GM10266 (cell line): Measurements from ENCODE around the gene UBE2J1.

ENCODE experiments used
- DNase-seq: peaks from one replicate; pipeline ENCODE4 v3.0.0; 2012; ENCODE audit errors: extremely low spot score
- CTCF ChIP-seq: IDR thresholded peaks from 2 replicates; pipeline ENCODE4 v1.5.1; 2012; ENCODE audit warnings: mild to moderate bottlenecking, low read depth; ENCODE audit not compliant: control insufficient read depth, insufficient read depth; ENCODE audit errors: missing control alignments

Gene UBE2J1

GRCh38 chr6:89353118-89353556 lies 615 bp upstream of the UBE2J1 start:
- TF ChIP-seq CTCF: no peak
- DNase-seq: no peak

DNA sequence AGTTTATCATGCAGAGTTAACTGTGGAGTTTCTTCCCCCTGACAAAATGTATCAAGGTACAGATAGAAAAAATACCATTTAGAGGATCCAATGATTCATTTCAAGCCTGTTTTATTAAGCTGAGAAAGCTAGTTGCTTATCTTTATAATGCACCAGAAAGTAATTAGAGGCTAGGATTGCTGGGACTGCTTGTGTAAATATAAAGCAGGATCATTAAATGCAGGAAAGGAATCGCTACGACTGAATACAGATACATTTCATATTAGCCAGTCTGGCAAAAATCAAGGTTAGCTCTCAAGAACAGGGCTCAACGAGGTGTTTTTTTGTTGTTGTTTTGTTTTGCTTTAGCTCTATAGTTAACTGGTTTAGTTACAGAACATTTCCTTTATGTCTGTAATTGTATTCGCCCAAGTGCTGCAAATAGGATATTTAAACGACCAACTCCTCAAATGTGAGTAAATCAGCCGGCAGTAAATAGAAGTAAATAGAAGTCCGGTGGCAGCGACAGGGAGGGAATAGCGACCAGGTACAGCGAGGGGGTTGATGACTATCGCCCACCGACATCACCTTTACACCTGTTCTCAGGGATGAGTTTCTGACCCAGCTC lies 748 bp downstream of the UBE2J1 start:
- no peak for TF ChIP-seq CTCF
- DNase-seq: no peak

DNA sequence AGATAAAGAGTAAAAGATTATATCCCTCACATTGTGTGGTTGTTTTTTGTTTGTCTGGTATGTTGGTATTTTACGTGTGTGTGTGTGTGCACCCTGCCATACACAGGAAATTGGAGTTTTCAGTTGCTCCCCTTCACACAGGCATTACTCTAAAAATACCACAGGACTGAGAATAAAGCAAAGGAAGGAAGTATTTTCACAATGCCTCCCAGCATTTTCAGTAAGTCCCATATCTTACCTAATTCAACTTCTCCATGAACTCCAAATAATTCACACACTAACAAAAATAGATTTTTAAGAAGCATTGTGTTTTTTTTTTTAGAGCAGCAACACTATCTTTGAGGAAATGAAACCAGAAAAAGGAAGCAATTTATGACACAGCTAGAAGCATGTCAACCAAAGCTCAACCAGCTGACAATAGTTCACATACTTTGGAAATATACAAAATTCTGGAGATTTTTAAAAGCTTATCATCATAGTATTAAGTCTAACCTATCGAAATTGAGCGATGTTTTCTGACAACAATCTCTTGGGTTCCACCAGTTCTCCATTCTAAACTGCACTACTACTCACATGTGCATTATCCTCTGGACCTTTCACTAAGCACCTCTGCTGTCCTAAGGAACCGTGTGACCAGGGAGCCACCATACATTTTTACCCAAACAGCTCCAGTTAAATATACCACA lies 2.1 kb downstream of the UBE2J1 start:
- DNase-seq: peak; percentile 43
- no peak for TF ChIP-seq CTCF

DNA sequence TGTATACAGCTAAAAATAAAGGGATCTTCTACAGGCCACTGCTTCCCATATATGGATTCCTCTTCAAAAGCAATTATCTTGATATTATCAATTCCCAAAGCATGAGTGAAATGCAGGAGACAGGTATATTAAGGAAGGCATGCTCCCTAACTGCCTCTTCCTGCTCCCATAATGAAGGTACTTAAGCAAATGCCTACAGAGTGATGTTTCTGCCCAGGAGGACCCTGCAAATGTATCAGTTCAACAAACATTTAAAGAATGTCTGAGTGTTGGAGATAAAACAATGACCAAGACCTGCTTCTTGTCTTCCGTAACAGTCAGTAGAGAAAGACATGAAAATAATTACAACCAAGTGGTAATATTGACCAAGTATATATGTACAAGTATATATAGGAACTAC lies 4.2 kb downstream of the UBE2J1 start:
- TF ChIP-seq CTCF: no peak
- DNase-seq: no peak

DNA sequence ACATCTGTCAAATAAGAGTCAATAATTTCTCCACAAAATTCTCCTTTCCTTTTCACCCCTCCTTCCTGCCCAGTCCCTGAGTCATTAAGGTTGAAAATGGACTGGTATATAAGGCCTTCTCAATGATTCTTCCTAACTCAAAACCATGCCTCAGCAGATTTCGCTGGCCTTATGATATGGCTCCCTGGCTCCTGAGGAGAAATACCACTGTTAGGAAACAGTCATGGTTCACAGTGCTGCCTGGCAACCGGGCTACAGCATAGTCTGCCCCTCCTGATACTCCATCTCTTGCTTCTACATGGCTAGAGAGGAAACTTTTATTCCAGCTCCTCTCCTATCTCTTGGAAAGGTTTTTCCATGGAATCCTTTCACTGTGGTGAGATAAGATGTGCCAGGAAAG lies 4.7 kb downstream of the UBE2J1 start:
- no peak for TF ChIP-seq CTCF
- no peak for DNase-seq

GRCh38 chr6:89346433-89346832 lies 6.1 kb downstream of the UBE2J1 start:
- DNase-seq: no peak

More at GRCh38 chr6:89346433-89346832, 6.1 kb downstream of the UBE2J1 start:
- TF ChIP-seq CTCF: no peak
